Type B pancreatic cell (in vitro differentiated cells): ENCODE data around the gene MARCHF5. TPM values are rescaled to one million over a fixed set of nuclear protein-coding genes. Genes with fewer than 3 reads are reported as not detected.
A peak's percentile ranks its signal among the peaks of the same experiment; 100 is the strongest.

ENCODE experiments used
- DNase-seq: peaks from one replicate; pipeline ENCODE4 v3.0.0; 2021; ENCODE audit warnings: mixed read lengths; ENCODE audit not compliant: unreplicated experiment; ENCODE audit errors: extremely low spot score
- H3K27ac Mint-ChIP-seq: 2 replicates; pipeline ENCODE4 v1.8.0; 2021; ENCODE audit warnings: mild to moderate bottlenecking, mixed read lengths
- H3K27me3 Mint-ChIP-seq: 2 replicates; pipeline ENCODE4 v1.8.0; 2021; ENCODE audit warnings: mixed read lengths
- H3K36me3 Mint-ChIP-seq: 2 replicates; pipeline ENCODE4 v1.8.0; 2021; ENCODE audit warnings: mixed read lengths
- H3K4me1 Mint-ChIP-seq: one replicate; pipeline ENCODE4 v1.8.0; 2021; ENCODE audit warnings: mixed read lengths; ENCODE audit not compliant: unreplicated experiment
- H3K4me3 Mint-ChIP-seq: 2 replicates; pipeline ENCODE4 v1.8.0; 2021; ENCODE audit warnings: mild to moderate bottlenecking, mixed read lengths
- H3K9me3 Mint-ChIP-seq: 2 replicates; pipeline ENCODE4 v1.8.0; 2021; ENCODE audit warnings: mixed read lengths
- total RNA-seq: library from RNA; stranded (reverse); gene quantifications from 2 replicates; pipeline ENCODE4 v1.2.1, GENCODE V29; 2021; ENCODE audit warnings: low replicate concordance
- TF ChIP-seq, protein P1 (sequence below): fragments of 200-600 bp; sonication (generic); conservative IDR thresholded peaks from 2 replicates; pipeline ENCODE4 v1.5.0; 2021; ENCODE audit warnings: antibody characterized with exemption, mild to moderate bottlenecking

Gene MARCHF5
- total RNA-seq, 1 donor from 2014 or later: 59.8 TPM

DNA sequence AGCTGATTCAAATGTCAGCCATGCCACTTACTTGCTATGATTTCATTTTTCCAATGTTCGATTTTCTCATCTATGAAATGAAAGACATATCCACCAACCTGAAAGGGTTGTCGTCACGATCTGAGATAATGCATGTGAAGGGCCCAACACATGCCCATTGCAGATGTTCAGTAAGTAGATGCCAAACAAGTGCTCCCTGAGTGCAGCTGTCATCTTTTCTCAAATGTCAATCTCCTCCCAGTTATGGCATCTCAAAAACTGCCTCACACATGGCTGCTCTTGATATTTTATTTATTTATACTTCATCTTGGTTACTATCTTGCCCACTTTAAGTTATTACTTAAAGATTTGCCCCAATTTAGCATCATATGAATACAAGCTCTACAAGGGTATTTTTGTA, 16.9 kb upstream of the MARCHF5 start:
- no peaks in the 10 kb centered on the region for H3K36me3 Mint-ChIP-seq
- H3K4me1 Mint-ChIP-seq: no peaks in the 10 kb centered on the region
- TF ChIP-seq, protein P1, sequence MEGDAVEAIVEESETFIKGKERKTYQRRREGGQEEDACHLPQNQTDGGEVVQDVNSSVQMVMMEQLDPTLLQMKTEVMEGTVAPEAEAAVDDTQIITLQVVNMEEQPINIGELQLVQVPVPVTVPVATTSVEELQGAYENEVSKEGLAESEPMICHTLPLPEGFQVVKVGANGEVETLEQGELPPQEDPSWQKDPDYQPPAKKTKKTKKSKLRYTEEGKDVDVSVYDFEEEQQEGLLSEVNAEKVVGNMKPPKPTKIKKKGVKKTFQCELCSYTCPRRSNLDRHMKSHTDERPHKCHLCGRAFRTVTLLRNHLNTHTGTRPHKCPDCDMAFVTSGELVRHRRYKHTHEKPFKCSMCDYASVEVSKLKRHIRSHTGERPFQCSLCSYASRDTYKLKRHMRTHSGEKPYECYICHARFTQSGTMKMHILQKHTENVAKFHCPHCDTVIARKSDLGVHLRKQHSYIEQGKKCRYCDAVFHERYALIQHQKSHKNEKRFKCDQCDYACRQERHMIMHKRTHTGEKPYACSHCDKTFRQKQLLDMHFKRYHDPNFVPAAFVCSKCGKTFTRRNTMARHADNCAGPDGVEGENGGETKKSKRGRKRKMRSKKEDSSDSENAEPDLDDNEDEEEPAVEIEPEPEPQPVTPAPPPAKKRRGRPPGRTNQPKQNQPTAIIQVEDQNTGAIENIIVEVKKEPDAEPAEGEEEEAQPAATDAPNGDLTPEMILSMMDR: no peak
- H3K27me3 Mint-ChIP-seq: no peaks in the 10 kb centered on the region
- H3K9me3 Mint-ChIP-seq: no peaks in the 10 kb centered on the region
- H3K27ac Mint-ChIP-seq: no peak overlapping the region
- no peak overlapping the region for H3K4me3 Mint-ChIP-seq
- DNase-seq: no peak

DNA sequence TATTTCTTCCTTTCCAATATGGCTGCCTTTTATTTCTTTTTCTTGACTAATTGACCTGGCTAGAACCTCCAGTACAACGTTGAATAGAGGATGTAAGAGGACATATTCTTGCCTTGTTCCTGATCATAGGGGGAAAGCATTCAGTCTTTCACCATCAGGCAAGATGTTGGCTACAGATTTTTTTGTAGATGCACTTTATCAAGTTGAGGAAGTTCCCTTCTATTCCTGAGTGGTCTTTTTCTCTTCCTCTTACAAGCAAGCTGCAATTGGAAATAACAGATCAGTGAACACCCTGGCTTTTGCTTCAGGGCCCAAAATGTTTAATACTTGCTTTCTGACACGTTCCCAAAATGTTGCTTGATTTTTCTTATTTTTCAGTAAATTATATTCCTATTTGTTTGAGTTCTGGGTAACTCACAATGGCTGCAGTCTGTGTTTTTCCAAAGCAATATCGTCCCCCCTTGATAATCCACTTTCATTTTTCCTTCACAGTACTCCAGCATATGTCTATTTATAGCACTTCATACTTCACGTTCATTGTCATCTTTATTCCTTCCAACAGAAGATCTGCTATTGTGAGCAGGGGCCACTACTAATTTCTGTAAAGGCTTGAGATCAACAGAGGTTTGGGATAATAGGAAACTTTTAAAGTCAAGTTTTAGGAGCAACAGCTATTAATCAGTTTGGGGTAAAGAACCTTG, 11.8 kb upstream of the MARCHF5 start:
- TF ChIP-seq, protein P1: no peak
- H3K36me3 Mint-ChIP-seq: no peaks in the 10 kb centered on the region
- H3K27ac Mint-ChIP-seq: no peak overlapping the region
- no peaks in the 10 kb centered on the region for H3K27me3 Mint-ChIP-seq
- no peaks in the 10 kb centered on the region for H3K4me1 Mint-ChIP-seq
- no peak overlapping the region for H3K4me3 Mint-ChIP-seq
- H3K9me3 Mint-ChIP-seq: no peaks in the 10 kb centered on the region
- DNase-seq: no peak

DNA sequence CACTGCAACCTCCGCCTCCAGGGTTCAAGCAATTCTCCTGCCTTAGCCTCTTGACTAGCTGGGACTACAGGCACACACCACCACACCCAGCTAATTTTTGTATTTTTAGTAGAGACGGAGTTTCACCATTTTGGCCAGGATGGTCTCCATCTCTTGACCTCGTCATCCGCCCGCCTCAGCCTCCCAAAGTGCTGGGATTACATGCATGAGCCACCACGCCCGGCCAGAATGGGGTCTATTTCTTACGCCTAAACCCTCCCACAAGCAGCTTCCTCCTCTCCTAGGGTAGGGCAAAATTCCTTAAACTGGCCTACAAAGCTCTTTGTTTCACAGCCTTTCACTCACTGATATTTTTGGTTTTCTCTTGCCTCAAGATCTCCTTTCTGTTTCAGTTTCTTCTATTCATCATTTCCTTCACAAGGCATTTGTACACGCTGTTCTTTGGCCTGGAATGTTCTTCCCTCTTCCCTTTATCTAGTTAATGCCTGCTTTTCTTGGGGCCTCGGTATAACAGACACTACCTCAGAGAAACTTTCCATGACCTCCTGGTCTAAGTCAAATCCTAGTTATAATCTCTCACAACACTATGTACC, 6.8 kb upstream of the MARCHF5 start:
- TF ChIP-seq, protein P1: no peak
- H3K27me3 Mint-ChIP-seq: no peaks in the 10 kb centered on the region
- no peak for DNase-seq
- no peak overlapping the region for H3K4me3 Mint-ChIP-seq
- peak overlapping the region; percentile 1 for H3K27ac Mint-ChIP-seq
- no peaks in the 10 kb centered on the region for H3K4me1 Mint-ChIP-seq
- no peaks in the 10 kb centered on the region for H3K9me3 Mint-ChIP-seq
- H3K36me3 Mint-ChIP-seq: no peaks in the 10 kb centered on the region

DNA sequence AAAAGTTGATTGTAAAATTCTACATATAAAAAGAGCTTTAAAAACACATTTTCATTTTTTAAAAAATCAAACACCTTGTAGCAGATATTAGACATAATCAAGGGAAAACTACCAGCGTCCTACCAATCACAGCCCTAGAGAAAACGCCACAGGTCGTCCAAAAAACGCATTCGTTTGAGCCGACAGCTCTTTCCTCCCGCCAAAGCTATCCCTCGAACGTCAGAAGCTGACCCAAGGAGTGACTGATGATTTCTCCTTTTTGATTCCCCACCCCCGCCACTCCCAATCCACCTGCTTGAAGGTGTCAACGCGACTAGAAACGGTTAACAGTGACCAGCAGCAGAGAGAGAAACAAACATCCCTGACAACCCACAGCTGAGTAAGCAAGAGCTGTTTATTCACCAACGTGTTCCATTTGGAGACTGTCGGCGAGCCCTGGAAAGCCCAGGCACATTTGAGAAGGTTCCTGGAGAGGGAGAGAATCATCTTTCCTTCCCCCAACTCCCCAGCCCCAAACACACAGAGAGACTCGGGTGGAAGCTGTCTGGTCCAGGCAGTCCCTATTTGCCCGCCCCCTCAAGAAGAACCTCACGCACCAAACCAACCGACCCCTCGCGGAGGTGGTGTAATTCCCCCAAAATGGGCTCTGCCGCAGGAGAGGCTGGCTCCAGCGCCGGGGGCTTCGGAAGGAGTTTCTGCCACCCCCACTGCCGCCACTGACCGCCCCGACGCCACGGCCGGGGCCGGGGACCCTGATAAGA, 711 bp upstream of the MARCHF5 start:
- Mint-ChIP-seq H3K27ac (peak overlapping the region; percentile 91), H3K27me3 (no peaks in the 10 kb centered on the region), H3K36me3 (peaks cover 10% of the 10 kb centered on the region), H3K9me3 (no peaks in the 10 kb centered on the region), H3K4me3 (peak overlapping the region; percentile 94), H3K4me1 (peaks cover 23% of the 10 kb centered on the region)
- TF ChIP-seq, protein P1: no peak
- DNase-seq: no peak

DNA sequence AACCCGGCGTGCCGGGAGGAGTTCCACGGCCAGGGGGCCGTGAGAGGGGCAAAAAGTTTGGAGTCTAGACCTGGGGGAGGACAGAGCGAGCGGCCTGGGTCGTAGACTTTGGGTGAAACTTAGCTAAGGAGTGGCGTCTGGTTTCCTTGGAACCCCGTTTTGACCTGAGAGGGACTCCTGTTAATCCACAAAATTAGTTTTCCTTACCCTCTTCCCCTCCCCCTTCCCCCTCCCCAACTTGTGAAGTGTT, 574 bp downstream of the MARCHF5 start:
- Mint-ChIP-seq H3K27ac (no peak overlapping the region), H3K4me1 (peaks cover 23% of the 10 kb centered on the region), H3K36me3 (peaks cover 14% of the 10 kb centered on the region), H3K9me3 (no peaks in the 10 kb centered on the region), H3K4me3 (peak overlapping the region; percentile 94), H3K27me3 (no peaks in the 10 kb centered on the region)
- TF ChIP-seq, protein P1: no peak
- DNase-seq: no peak
